GM23248 (cell line): Measurements from ENCODE around the gene VHLL.

Experiments
- EZH2 ChIP-seq: fragments of 200-600 bp; sonication (generic); IDR thresholded peaks from 2 replicates; pipeline ENCODE4 v1.6.1; 2018; ENCODE audit warnings: antibody characterized with exemption, mild to moderate bottlenecking; ENCODE audit not compliant: insufficient read depth, poor library complexity, severe bottlenecking
- EZH2phosphoT487 ChIP-seq: fragments of 200-600 bp; sonication (generic); IDR thresholded peaks from 2 replicates; pipeline ENCODE4 v1.6.1; 2018; ENCODE audit warnings: antibody characterized with exemption, moderate library complexity, mild to moderate bottlenecking, low read depth; ENCODE audit not compliant: insufficient read depth

DNA sequence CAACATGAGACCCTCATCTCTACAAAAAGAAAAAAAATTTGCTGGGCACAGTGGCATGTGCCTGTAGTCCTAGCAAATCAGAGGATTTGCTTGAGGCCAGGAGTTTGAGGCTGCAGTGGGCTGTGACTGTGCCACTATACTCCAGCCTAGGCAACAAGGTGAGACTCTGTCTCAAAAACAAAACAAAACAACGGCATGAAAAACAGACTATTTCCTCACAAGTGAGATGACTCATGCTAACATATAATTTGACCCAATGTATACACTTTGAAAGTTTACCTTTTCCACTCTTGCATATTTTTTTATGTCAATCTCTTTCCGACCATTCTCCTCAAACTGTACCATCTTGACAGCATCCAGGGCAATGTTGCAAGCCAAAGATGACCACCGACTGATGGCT lies 21.5 kb upstream of the VHLL start:
- TF ChIP-seq EZH2 (no peak), EZH2phosphoT487 (no peak)
